Retinal pigment epithelial cell (primary cell): ENCODE data around the gene SH2D3C.

ENCODE experiments used
- DNase-seq: peaks from one replicate; pipeline ENCODE4 v3.0.0-alpha.2; 2010; ENCODE audit warnings: low read depth
- H3K4me3 ChIP-seq: 2 replicates; pipeline ENCODE4 v1.5.1; 2011; ENCODE audit warnings: mild to moderate bottlenecking, low read length, control low read depth, moderate library complexity
- TF ChIP-seq, protein P1 (sequence below): conservative IDR thresholded peaks from 2 replicates; pipeline ENCODE4 v1.5.1; 2011; ENCODE audit warnings: low read depth, low read length, control low read depth, inconsistent platforms

Gene SH2D3C

DNA sequence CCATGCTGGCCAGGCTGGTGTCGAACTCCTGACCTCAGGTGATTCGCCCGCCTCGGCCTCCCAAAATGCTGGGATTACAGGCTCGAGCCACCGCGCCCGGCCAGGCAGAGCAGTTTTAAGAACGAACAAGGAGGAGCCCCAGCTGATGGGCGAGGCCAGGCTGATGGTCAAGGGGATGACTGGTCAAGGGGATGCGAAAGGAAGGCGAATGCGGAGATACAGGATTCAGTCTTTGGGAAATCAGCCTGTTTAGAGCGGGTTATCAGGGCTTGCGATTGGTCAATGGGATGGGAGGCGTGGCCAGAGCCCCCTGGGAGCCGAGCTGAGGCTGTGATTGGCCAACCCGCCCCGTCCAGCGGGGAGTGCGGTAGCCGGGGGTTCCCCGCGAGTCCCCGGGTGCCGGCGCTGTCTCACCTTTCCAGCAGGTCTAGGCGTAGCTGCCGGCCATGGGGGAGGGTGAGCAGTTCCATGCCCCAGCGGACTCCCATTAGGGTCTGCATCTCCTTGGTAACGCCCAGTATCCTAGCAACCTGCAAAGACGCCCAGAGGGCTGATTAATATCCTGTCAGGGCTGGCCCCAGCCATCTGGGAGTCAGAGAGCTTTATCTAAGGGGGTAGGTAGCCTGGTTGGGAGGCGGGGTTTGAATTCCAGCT, 35.9 kb downstream of the SH2D3C start:
- peak; percentile 20 for DNase-seq
- TF ChIP-seq, protein P1, sequence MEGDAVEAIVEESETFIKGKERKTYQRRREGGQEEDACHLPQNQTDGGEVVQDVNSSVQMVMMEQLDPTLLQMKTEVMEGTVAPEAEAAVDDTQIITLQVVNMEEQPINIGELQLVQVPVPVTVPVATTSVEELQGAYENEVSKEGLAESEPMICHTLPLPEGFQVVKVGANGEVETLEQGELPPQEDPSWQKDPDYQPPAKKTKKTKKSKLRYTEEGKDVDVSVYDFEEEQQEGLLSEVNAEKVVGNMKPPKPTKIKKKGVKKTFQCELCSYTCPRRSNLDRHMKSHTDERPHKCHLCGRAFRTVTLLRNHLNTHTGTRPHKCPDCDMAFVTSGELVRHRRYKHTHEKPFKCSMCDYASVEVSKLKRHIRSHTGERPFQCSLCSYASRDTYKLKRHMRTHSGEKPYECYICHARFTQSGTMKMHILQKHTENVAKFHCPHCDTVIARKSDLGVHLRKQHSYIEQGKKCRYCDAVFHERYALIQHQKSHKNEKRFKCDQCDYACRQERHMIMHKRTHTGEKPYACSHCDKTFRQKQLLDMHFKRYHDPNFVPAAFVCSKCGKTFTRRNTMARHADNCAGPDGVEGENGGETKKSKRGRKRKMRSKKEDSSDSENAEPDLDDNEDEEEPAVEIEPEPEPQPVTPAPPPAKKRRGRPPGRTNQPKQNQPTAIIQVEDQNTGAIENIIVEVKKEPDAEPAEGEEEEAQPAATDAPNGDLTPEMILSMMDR = no peak
- peak overlapping the region; percentile 54 for H3K4me3 ChIP-seq

DNA sequence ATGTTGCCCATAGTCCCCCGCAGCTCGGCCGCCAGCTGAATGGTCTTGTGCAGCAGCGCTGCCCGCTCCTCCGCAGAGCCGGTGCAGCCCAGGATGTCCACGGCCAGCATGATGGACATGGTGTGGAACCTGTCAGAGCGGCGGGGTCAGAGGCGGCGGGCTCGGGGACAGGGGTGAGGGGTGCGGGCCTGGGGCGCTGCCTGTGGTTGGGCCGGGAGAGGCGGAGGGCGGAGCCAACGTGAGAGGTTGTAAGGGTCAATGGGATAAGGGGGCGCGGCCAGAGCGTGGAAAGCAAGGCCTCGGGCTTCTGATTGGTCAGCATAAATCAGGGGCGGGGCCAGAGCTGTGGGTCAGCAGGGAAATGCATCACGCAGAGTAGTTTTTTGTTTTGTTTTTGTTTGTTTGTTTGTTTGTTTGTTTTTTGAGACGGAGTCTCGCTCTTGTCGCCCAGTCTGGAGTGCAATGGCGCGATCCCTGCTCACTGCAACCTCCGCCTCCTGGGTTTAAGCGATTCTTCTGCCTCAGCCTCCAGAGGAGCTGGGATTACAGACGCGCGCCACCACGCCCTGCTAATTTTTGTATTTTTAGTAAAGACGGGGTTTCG, 36.5 kb downstream of the SH2D3C start:
- TF ChIP-seq, protein P1 = no peak
- peak overlapping the region; percentile 54 for H3K4me3 ChIP-seq
- peak; percentile 19 for DNase-seq

DNA sequence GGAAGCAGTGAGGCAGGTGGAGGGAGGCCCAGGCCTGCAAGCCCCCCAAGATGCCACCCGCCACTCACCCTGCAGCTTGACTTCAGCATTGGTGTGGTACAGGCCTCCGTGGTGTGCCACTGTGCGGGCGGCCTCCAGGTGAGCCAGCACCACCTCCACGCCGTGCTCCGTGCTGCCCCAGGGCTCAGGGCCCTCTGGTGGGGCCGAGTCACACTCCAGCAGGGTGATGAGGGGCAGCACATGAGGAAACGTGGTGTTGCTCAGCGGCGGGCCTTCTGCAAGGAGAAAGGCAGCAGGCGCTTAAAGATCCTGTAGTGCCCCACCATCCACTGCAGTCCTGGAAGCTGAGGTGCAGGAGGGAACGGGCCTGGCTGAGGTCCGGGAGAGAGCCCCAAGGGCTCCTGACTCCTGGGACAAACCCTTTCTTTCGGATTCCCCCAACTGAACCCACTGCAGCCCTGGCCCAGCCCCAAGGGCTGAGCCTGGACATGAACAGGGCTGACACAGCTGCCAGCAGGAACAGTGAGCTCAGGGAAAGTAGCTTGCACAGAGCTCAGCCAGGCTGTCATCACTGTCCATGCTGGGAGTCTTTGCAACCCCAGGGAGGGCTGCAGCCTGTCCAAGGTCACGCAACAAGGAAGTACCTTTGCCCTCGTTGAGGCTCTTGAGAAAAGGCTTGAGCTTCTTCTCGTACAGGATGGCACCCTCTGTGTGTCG, 38.7 kb downstream of the SH2D3C start:
- no peak for DNase-seq
- TF ChIP-seq, protein P1 = no peak
- no peak overlapping the region for H3K4me3 ChIP-seq

DNA sequence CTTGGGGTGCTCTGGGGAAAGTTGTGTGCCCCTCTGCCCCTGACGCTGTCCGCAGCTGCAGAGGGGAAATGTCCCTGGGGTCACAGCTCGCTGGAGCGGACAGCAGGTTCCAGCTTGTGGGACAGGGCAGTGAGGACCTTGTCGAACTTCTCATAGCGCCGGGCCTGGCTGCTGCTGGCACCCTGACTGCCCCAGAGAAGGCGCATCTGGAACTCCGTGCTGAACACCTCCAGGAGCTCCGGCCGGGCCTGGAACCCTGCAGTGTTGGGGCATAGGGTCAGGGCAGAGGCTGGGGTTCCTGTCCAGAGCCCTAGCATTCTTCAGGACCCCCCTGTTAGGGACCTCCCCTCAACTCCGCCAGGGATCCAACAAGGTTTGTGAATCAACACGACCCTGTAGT, 39.8 kb downstream of the SH2D3C start:
- DNase-seq = no peak
- H3K4me3 ChIP-seq = no peak overlapping the region
- TF ChIP-seq, protein P1 = no peak

DNA sequence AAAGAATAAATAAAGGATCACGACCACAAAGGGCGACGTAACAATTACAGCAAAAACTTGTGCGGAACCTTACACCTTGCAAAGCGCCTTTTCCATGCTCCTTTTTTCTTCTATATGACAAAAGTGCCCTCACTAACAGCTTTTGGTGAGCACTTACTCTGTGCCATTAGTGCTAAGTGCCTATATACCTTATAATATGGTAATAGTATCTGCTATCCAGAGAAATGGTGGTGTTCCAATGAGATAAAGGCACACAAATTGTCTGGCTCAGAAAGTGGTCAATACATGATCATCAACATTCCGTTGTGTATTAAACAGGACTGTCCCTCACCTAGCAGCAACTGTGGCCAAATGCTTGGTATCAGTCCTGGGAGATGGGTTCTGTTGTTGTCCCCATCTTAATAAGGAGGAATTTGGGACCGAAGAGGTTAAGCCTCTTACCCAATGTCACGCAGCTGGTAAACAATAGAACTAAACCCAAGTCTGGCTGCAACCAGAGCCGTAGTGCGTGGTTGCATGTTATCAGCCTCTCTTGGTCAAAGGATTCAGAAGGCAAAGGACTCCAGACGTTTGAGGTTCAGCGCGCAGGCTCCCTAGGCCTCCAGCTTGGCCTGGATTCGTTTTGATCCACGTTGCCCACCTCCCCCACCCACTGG, 42.8 kb downstream of the SH2D3C start:
- DNase-seq = no peak
- TF ChIP-seq, protein P1 = no peak
- no peak overlapping the region for H3K4me3 ChIP-seq

DNA sequence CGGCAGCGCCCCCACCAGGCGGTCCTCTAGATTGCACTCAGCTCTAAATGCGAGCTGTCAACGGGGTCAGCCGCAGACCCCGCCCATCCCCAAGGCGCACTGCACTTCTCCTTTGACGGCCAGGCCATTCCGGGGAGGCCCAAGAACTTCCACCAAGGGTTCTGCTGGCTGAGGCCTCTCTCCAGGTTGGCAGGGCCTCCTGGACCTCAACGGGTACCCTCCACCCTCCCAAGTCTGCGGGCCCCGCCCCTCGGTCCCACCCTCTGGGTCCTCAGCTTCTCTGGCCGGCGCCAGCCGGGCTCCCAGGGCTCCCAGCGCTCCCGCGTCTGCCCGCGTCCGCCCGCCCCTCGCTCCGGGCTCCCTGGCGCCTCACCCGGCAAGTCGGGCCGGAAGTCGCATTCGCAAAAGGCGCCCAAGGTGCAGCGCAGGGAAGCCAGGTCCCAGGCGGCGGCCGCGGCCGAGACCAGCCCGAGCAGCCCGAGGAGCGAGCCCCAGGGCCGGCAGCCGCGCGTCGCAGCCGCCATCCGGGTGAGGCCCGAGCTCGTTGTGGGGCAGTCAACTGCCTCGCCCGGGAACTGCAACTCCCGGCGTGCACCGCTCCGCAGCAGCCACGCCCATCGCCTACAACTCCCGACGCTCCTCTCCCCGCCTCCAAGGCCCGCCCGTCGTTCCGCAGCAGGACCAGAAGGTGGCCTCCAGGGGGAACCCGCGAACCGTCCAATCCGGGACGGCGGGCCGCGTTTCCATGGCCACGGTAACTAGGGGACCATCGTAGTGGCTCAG, 43.5 kb downstream of the SH2D3C start, which contains the start of gene TOR2A:
Gene TOR2A (minus strand): TSS at position 548 of the 783 bp plus-strand sequence. CDS start 24 bp downstream, at position 524.
- peak; percentile 86 for DNase-seq
- TF ChIP-seq, protein P1 = peak; percentile 91
- H3K4me3 ChIP-seq = peak within 1 kb of the TSS; percentile 70
